Measurements from ENCODE around the gene ELOA. TPM values are rescaled to one million over a fixed set of nuclear protein-coding genes. Genes with fewer than 3 reads are reported as not detected.

The ELOA gene
- total RNA-seq, result 40.2 and 49.4 TPM in 2 replicates

DNA sequence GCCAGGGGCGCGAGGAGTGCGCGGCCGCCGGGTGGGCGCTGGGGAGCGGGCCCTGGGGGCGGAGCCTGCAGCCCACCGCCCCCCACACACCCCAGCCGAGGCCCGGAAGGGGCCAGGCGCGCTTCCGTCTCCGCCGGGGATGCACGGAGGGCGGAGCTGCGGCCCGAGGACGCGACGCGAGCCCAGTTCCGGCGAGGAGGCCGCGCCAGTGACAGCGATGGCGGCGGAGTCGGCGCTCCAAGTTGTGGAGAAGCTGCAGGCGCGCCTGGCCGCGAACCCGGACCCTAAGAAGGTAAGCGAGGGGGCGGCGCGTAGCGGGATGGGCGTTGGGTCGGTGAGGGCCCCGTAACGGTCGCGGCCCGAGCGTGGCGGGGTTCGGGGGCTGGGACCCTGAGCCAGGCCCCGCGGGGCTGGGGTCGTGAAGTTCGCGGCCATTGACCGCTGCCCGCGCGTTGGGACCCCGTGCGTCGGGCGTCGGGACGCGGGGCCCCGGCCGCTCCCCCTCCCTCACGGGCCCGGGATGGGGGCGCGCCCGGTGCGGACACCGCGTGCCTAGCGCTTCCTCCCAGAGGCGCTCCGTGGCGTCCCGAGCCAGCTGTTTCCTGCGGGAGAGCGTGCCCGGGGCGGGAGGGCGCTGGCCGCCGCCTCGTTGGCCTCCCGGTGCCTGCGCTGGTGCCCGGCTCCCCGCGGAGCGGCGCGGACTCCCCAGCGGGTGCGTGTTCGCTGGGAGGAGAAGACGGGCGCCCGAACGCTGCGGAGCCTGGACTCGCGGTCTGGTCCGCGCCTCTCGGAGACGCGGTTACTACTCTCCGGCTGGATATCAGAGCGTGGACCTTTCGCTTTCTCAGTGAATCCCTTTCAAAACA, at the start of gene ELOA:
Gene ELOA, plus strand, starts transcription at position 185 of the 866 bp plus-strand sequence. Its CDS starts 33 bp downstream, at position 218.
- DNase-seq (ENCODE audit: extremely low read depth, low read depth, low spot score), result no peak

DNA sequence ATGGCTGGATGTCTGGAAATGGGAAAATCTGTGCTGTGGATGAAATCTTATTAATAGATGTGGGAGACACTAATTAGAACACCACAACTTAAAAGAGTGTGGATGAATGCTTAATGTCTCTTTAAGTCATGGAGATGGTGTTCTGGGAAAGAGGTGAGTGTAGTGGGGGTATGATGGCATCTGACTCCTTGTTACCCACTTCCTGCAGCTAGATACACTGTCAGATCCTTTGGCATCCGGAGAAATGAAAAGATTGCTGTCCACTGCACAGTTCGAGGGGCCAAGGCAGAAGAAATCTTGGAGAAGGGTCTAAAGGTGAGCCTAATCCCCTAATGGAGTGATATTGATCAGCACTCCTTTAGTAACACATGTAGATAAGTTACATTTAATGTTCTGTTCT, 49.7 kb upstream of the ELOA start:
- DNase-seq (ENCODE audit: extremely low read depth, low read depth, low spot score), result no peak

- DNase-seq (ENCODE audit: extremely low read depth, low read depth, low spot score), result no peak
These were observed 48.9 kb upstream of the ELOA start for GRCh38 chr1:23694371-23694770.

DNA sequence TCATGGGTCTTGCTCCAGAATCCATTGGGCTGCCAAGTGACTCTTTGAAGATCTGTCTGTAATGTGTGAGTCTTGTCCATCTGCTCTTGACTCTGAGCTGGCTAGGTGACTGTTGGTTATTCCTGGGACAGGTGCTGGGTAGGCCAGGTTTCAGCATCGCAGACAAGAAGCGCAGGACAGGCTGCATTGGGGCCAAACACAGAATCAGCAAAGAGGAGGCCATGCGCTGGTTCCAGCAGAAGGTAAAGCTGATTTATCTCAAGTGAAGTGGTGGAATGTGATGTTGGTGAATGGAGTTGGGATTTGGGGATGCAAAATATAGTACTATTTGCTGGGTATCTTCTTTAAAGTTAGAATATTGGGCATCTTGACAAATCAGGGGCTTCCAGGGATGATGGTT, 47.6 kb upstream of the ELOA start:
- DNase-seq (ENCODE audit: extremely low read depth, low read depth, low spot score), result no peak

DNA sequence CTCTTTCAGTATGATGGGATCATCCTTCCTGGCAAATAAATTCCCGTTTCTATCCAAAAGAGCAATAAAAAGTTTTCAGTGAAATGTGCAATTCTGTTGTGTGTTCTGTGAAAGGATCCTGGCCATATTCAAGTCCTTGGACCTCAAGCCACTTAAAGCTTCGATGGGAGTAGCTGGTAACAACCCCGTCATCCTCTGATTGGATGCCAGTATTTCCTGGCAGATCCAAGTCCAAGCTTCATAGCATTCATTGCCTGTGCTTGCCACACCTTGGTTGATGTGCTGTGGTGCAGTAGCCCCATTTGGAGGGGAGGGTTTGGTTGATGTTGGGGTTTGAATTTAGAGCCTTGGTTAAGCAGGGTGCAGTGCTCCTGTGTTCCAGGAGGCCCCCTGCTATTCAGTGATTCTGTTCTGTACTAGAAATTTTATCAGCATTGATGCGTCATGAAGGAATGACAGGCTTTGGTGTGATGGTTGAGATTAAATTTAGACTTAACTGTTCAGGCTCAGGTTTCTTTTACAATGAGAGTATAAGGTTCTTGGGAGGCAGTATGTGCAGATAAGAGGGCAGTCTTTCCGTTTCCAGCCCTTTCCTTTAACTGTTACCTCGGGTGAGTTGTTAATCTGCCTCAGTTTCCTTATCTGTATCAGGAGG, 46.8 kb upstream of the ELOA start:
- DNase-seq (ENCODE audit: extremely low read depth, low read depth, low spot score), result no peak

GRCh38 chr1:23698466-23698865, 44.8 kb upstream of the ELOA start:
- DNase-seq (ENCODE audit: extremely low read depth, low read depth, low spot score), result no peak

DNA sequence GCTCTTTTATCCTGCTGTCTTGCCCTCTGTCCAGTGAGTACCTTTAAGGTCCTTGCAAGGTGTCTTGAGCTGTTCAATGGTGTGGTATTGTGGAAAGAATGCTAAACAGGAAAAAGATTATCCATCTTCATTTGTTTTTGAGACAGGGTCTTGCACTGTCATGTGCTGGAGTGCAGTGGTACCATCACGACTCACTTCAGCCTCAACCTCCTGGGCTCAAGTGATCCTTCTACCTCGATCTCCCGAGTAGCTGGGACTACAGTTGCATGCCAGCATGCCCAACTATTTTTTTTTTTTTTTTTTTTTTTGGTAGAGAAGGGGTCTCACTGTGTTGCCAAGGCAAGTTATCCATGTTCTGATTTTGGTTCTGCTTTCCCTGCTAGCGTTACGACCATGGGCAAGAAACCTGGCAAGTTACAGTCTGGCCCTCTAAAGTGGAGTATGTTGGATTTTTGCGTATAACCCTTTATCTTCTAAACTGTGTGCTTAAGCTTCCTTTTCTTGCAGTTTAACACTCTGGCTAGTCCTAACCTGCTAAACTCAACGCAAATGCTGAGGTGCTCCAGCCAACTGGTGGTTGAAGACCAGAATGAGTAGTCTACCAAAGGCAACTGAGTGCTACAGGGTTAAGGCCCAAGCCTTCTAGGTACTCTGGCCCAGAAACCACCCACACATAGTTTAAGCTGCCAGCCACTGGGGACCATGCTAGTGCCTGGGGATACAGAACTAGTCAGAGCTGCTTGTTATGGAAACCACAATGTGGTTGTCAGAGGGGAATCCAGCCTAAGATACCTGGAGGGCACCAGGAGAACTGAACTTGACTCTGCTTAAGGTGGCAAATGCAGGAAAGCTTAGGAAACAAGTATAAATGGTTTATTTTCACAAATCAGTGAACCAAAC, 43.7 kb upstream of the ELOA start:
- no peak for DNase-seq (ENCODE audit: extremely low read depth, low read depth, low spot score)

DNA sequence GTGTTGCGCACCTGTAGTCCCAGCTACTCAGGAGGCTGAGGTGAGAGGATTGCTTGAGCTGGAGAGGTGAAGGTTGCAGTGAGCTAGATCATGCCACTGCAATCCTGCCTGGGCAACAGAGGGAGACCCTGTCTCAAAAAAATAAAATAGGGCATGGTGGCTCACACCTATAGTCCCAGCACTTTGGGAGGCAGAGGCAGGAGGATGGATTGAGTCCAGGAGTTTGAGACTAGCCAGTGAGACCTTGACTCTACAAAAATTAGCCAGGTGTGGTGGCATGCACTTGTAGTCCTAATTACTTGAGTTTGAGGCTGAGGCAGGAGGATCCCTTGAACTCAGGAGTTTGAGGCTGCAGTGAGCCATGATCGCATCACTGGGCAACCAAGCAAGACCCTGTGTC, 42.0 kb upstream of the ELOA start:
- DNase-seq (ENCODE audit: extremely low read depth, low read depth, low spot score), result no peak

DNA sequence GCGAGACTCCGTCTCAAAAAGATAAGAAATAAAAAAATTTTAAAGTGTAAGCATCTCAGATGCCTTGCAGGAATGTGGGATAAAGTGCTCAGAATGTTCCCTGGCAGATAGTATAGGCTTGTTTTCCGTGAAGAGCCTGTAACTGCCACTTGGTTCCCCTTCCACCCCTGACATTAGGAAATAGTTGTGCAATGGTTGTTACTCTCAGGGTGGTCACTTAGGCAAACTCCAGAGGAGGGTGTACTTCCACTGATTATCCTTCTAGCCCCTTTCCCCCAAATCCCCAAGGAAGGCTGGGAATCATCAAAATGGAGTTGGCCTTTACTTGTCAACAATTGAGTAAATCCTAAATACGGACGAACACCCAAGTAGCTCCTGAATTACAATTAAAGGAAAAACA, 41.3 kb upstream of the ELOA start:
- no peak for DNase-seq (ENCODE audit: extremely low read depth, low read depth, low spot score)

GRCh38 chr1:23704834-23705495, 38.3 kb upstream of the ELOA start:
- no peak for DNase-seq (ENCODE audit: extremely low read depth, low read depth, low spot score)

- DNase-seq (ENCODE audit: extremely low read depth, low read depth, low spot score), result no peak
These were observed 34.0 kb upstream of the ELOA start for GRCh38 chr1:23709229-23709628.

- no peak for DNase-seq (ENCODE audit: extremely low read depth, low read depth, low spot score)
These were observed 24.8 kb upstream of the ELOA start for GRCh38 chr1:23718482-23718881.

DNA sequence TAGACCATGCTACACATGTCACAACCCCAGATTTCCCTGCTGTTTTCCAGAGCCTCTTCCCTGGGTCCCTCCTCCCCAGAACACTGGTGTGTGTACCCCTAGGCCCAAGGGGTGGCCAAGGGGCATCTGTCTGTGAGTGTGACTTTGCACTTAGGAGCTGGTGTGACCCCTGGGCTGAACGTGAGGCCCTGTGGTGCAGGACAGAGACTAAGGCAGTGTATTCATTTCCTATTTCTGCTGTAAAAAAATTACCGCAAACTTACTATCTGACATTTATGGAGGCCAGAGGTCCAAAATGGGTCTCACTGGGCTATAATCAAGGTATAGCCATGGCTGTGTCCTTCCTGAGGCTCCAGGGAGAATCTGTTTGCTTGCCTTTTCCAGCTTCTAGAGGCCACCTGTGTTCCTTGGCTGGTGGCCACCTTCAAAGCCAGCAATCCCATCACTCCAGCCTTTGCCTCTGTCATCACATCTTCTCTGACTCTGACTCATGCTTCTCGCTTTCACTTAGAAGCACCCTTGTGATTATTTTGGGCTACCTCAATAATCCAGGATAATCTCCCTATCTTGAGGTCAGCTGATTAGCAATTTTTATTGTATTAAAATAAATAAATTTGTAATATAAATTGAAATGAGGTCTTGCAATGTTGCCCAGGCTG, 24.0 kb upstream of the ELOA start:
- no peak for DNase-seq (ENCODE audit: extremely low read depth, low read depth, low spot score)

DNA sequence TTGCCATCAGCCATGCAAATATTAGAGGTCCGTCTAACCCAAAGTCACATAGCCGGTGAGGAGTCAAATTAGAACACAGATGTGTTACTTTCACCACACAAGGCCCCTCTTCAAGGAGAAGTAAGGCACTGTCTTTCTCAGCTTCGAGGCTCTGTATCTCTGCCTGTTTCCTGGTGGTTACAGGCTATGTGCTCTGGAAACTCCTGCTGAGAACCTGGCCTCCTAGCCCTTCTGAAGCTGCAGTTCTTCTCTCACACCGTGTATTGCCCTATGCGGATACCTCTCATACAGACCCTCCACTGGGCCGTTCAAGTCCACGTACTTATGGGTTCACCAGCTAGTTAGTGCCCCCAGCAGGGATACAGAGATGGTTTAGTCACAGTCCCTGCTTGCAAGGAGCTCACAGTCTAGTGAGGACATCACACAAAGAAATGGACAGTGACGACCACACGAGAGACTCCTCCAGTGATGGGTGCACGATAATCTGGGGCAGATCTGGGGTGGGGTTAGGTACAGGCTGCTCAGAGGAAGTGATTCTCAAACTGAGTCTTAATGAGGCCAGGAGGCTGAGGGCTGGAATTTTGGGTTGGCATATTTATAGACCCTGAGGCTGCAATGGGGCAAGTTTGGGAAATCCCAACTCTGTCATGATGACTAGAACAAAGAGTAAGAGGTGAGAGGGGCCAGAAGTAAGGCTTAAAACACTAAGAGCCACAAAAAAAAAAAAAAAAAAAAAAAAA, 22.8 kb upstream of the ELOA start:
- DNase-seq (ENCODE audit: extremely low read depth, low read depth, low spot score), result no peak

DNA sequence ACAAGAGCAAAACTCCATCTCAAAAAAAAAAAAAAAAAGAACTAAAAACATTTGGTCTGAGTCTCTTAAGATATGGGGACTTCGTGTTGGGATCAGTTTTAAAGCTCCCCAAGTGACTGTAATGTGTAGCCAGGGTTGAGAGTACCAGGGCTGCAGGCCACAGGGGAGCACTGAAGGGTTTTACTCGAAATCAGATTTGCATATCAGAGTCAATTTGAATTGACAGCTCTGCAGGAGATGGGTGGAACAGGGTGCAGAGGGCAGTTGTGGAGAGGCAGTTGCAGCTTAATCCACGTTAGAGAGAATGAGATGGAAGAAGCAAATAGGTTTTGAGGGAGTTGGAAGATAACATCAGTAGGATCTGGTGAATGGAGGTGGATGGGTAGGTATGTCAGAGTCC, 20.6 kb upstream of the ELOA start:
- DNase-seq (ENCODE audit: extremely low read depth, low read depth, low spot score), result no peak

- no peak for DNase-seq (ENCODE audit: extremely low read depth, low read depth, low spot score)
These were observed 16.6 kb upstream of the ELOA start for GRCh38 chr1:23726686-23727085.

DNA sequence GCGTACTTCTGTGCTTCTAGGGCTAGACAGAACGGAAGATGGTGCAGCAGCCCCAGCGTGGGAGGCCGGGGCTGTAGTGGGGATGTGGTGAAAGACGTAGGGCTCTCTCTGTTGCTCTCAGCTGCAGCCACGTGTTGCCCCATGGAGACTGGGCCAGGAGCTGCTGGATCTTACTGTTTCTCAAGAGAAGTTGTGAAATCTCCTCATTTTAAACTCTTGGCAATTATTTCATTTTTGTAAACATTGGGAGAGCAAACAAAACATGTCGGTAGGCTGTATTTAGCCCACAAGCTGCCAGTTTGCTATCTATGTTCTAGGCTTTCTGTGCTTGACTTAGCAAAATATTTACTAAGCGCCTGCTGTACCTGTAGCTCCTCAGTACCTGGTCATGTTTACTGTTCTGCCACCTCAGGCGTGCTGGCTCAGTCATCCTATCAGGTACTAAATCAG, 15.9 kb upstream of the ELOA start:
- DNase-seq (ENCODE audit: extremely low read depth, low read depth, low spot score), result no peak

DNA sequence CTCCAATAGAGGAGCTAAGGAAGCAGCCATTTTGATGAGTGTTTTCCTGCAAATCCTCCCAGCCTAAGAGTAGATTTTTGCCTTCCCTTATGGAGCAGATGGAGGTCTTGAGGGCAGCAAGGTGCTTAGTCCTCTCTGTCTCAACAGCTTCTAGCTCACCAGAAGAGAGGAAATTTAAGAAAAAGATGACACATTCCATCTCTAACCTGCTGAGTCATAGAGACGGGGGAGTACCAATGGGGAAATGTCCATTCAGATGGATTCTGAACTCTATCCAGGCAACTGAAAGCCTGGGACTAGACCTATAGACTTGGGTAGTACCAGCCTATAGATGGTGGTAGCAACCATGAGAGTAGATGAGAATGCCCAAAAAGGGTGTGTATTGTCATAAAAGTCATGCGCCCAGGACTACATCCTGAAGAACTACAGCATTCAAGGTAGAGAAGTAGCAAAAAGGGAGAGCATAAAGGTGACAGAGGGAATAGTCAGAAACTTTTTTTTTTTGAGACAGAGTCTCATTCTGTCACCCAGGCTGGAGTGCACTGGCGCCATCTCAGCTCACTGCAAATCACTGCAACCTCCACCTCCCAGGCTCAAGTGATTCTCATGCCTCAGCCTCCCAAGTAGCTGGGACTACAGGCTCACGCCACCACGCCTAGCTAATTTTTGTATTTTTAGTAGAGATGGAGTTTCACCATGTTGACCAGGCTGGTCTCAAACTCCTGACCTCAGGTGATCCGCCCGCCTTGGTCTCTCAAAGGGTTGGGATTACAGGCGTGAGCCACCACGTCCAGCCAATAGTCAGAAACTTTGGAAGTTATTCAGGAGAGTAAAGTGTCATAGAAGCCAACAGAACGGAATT, 10.7 kb upstream of the ELOA start:
- DNase-seq (ENCODE audit: extremely low read depth, low read depth, low spot score), result no peak
